Hepatocyte (in vitro differentiated cells): ENCODE measurements around the gene CPHXL2. TPM values are rescaled to one million over a fixed set of nuclear protein-coding genes. Genes with fewer than 3 reads are reported as not detected.
A peak's percentile ranks its signal among the peaks of the same experiment; 100 is the strongest.

Experiments used
- DNase-seq: peaks from one replicate; pipeline ENCODE4 v3.0.0-alpha.2; 2016; ENCODE audit warnings: low spot score
- H2AFZ ChIP-seq: fragments of 200-600 bp; sonication (generic); 2 replicates; pipeline ENCODE4 v1.6.0; 2016; ENCODE audit warnings: antibody characterized with exemption, mild to moderate bottlenecking
- H3K27ac ChIP-seq: fragments of 200-600 bp; sonication (generic); 2 replicates; pipeline ENCODE4 v1.5.1; 2016; ENCODE audit warnings: mild to moderate bottlenecking
- H3K27me3 ChIP-seq: fragments of 200-600 bp; sonication (generic); 2 replicates; pipeline ENCODE4 v1.6.1; 2016
- H3K36me3 ChIP-seq: fragments of 200-600 bp; sonication (generic); replicated peaks from 2 replicates; pipeline ENCODE4 v1.5.1; 2016; ENCODE audit warnings: low read depth; ENCODE audit not compliant: insufficient read depth
- H3K4me1 ChIP-seq: fragments of 200-600 bp; sonication (generic); 2 replicates; pipeline ENCODE4 v1.5.1; 2016; ENCODE audit warnings: mild to moderate bottlenecking, moderate library complexity; ENCODE audit not compliant: insufficient read depth
- H3K4me2 ChIP-seq: fragments of 200-600 bp; sonication (generic); 2 replicates; pipeline ENCODE4 v1.6.0; 2016
- H3K4me3 ChIP-seq: fragments of 200-600 bp; sonication (generic); 2 replicates; pipeline ENCODE4 v1.5.1; 2016; ENCODE audit warnings: mild to moderate bottlenecking
- H3K79me2 ChIP-seq: fragments of 200-600 bp; sonication (generic); 2 replicates; pipeline ENCODE4 v1.6.0; 2017; ENCODE audit warnings: mild to moderate bottlenecking
- H3K9me2 ChIP-seq: fragments of 200-600 bp; sonication (generic); replicated peaks from 2 replicates; pipeline ENCODE4 v1.6.0; 2017; ENCODE audit warnings: mild to moderate bottlenecking; ENCODE audit not compliant: insufficient read depth
- H3K9me3 ChIP-seq: fragments of 200-600 bp; sonication (generic); 2 replicates; pipeline ENCODE4 v1.5.1; 2016; ENCODE audit warnings: low read depth, mild to moderate bottlenecking
- H4K20me1 ChIP-seq: fragments of 200-600 bp; sonication (generic); 2 replicates; pipeline ENCODE4 v1.6.0; 2016; ENCODE audit warnings: mild to moderate bottlenecking; ENCODE audit not compliant: insufficient read depth, poor library complexity, severe bottlenecking
- EZH2 ChIP-seq: fragments of 200-600 bp; sonication (generic); IDR thresholded peaks from 2 replicates; pipeline ENCODE4 v1.6.1; 2016; ENCODE audit warnings: antibody characterized with exemption, mild to moderate bottlenecking, borderline replicate concordance
- EZH2phosphoT487 ChIP-seq: fragments of 200-600 bp; sonication (generic); IDR thresholded peaks from one replicate; pipeline ENCODE4 v1.6.1; 2018; ENCODE audit warnings: antibody characterized with exemption, mild to moderate bottlenecking, low read depth, moderate library complexity; ENCODE audit not compliant: unreplicated experiment, severe bottlenecking
- WGBS: methylation state at CpG from one replicate; pipeline ENCODE4 v1.1.6; 2016; ENCODE audit warnings: low lambda C conversion rate; ENCODE audit errors: missing lambda C conversion rate; 5-methylcytosine and 5-hydroxymethylcytosine counted together
- polyA plus RNA-seq: library from polyadenylated mRNA; unstranded; fragments of >200 nt; fragmentation: Nextera tagmentation; extraction: Ambion mirVana; gene quantifications from 2 replicates; pipeline ENCODE4 v1.2.1, GENCODE V29; 2016
- total RNA-seq: library from RNA; depleted of rRNA; stranded (reverse); fragments of >200 nt; gene quantifications from 2 replicates; pipeline ENCODE4 v1.2.3, GENCODE V29; 2014
- TF ChIP-seq, protein P1 (sequence below): fragments of 200-600 bp; sonication (generic); IDR thresholded peaks from 2 replicates; pipeline ENCODE4 v1.5.1; 2016; ENCODE audit warnings: antibody characterized with exemption, mild to moderate bottlenecking; ENCODE audit not compliant: poor library complexity

The CPHXL2 gene
- total and polyA plus RNA-seq, 2 experiments from 2014 or later, result not detected

DNA sequence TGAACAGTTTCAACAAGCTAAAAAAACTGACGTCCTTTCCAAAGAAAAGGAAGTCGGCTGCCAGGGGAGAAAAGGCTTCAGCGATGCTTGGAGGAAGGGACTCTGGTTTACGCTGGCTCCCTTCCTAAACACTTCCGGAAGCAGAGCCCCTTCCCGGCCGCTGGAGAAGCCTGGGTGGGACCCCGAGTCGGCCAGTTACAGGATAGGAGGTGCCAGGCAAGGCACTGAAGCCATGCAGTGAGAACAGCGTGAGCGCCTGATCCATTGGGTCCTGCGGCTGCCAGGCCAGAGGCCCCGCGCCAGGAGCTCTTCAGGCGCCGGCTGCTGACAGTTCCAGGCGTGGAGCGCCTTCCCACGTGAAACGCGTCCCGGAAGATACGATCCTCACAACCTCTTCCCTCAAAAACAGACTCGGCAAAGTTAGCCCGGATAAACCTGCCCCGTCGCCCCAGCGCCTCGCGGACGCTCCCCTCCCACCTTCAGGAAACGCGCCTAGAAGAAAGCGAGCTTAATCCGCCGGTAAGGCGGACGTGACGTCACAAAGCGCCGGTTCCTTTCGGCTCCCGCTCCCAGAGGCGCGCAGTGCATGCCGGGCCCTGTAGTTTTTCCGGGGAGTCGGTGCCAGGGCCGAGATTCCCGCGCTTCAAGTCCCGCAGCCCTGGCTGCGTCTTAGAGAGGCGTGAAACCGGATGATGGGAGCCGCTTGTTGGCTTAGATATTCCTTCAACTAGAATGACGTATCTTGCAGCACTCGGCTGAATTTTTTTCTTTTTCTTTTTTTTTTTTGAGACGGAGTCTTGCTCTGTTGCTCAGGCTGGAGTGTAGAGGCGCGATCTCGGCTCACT lies 53.8 kb downstream of the CPHXL2 start, which contains the start of gene ADAT1:
Gene ADAT1, minus strand, starts transcription at position 521 of the 845 bp plus-strand sequence. CDS start 2,482 bp downstream, outside the sequence.
- Histone ChIP-seq H3K27ac (peak within 1 kb of the TSS; percentile 91), H3K27me3 (no peaks in the 10 kb centered on the region), H3K9me3 (no peaks in the 10 kb centered on the region), H4K20me1 (no peaks in the 10 kb centered on the region), H3K4me1 (peaks cover 20% of the 10 kb centered on the region), H3K4me2 (peak within 1 kb of the TSS; percentile 90), H3K4me3 (peak within 1 kb of the TSS; percentile 34), H3K9me2 (no peaks in the 10 kb centered on the region), H3K79me2 (peaks cover 15% of the 10 kb centered on the region), H2AFZ (peak within 1 kb of the TSS; percentile 63), H3K36me3 (no peaks in the 10 kb centered on the region)
- DNase-seq, result peak; percentile 99
- TF ChIP-seq EZH2phosphoT487, result no peak
- TF ChIP-seq EZH2, result no peak
- 4% methylated on average over 62 of the region's 62 CpGs for WGBS

DNA sequence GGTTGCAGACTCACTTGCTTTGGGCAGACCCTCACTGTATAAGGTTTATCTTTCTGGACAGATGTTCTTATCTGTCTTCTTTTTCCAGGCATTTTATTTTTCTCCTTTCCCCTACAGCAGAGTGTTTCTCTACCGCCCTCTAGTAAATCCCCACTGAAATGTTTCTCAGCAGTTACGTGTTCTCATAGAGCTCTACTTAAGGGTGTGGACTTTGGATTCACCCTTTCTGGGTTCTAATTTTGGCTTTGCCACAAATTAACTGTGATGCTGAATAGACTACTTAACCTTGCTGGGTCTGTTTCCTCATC lies 55.7 kb downstream of the CPHXL2 start:
- Histone ChIP-seq H3K4me1 (peaks cover 19% of the 10 kb centered on the region), H3K79me2 (peaks cover 15% of the 10 kb centered on the region), H3K27ac (no peak overlapping the region), H3K9me2 (no peaks in the 10 kb centered on the region), H3K27me3 (no peaks in the 10 kb centered on the region), H3K9me3 (no peaks in the 10 kb centered on the region), H4K20me1 (no peaks in the 10 kb centered on the region), H2AFZ (no peak overlapping the region), H3K4me3 (no peak overlapping the region), H3K4me2 (peak overlapping the region; percentile 90), H3K36me3 (no peaks in the 10 kb centered on the region)
- WGBS, result 23% methylated on average over 2 of the region's 2 CpGs
- peak; percentile 58 for DNase-seq
- TF ChIP-seq, protein P1, sequence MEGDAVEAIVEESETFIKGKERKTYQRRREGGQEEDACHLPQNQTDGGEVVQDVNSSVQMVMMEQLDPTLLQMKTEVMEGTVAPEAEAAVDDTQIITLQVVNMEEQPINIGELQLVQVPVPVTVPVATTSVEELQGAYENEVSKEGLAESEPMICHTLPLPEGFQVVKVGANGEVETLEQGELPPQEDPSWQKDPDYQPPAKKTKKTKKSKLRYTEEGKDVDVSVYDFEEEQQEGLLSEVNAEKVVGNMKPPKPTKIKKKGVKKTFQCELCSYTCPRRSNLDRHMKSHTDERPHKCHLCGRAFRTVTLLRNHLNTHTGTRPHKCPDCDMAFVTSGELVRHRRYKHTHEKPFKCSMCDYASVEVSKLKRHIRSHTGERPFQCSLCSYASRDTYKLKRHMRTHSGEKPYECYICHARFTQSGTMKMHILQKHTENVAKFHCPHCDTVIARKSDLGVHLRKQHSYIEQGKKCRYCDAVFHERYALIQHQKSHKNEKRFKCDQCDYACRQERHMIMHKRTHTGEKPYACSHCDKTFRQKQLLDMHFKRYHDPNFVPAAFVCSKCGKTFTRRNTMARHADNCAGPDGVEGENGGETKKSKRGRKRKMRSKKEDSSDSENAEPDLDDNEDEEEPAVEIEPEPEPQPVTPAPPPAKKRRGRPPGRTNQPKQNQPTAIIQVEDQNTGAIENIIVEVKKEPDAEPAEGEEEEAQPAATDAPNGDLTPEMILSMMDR, result peak; percentile 63
- TF ChIP-seq EZH2phosphoT487, result no peak

DNA sequence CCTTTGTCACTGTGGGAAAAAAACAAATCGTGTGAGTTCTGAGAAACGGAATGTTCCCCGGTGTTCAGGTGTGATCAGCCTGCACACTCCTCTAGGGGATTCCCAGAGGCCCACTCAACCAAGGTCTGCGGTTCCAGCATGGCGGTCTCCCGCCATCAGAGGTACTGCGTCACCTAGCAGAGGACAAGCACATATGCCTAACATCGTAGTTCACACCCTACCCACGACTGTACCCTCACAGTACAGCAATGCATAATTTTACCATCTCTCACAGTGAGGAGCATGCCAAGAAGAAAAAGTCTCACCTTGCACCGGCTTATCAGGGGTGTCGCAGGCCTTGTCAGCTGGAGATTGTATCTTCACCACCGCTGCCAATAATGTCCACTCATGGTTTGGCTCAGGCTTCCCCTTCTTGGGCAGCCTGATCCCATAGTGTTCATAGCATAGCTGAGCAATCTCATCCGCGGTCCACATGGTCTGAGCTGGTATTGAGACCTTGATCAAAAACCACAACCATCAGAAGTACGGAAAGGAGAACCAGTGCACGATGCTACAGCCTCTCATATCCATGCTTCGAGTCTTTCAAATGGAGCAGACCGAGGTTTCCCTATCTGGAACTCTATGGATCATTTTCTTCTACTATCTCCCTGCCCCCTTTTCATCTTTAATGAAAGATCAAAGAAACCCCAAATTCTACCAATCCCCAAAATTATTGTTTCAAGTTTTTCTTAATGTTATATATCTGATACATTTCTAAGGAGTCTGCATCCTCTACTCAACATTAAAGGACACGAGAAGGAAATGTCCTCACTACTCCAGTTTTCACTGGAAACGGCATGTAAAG lies 56.3 kb downstream of the CPHXL2 start:
- H3K27ac ChIP-seq, result no peak overlapping the region
- no peak overlapping the region for H2AFZ ChIP-seq
- no peak for DNase-seq

More for the DNA sequence above, 56.3 kb downstream of the CPHXL2 start:
- Histone ChIP-seq H3K27me3 (no peaks in the 10 kb centered on the region), H3K9me2 (no peaks in the 10 kb centered on the region), H3K79me2 (peaks cover 15% of the 10 kb centered on the region), H3K4me2 (peak overlapping the region; percentile 34), H3K4me1 (peaks cover 14% of the 10 kb centered on the region), H3K36me3 (no peaks in the 10 kb centered on the region), H3K9me3 (no peaks in the 10 kb centered on the region), H4K20me1 (no peaks in the 10 kb centered on the region), H3K4me3 (no peak overlapping the region)
- TF ChIP-seq EZH2phosphoT487, result no peak
- TF ChIP-seq, protein P1, result no peak
- TF ChIP-seq EZH2, result no peak
- 94% methylated on average over 20 of the region's 20 CpGs for WGBS
